Naive thymus-derived CD4-positive, alpha-beta T cell (primary cell): Measurements from ENCODE around the gene TMEM82. TPM values are rescaled to one million over a fixed set of nuclear protein-coding genes. Genes with fewer than 3 reads are reported as not detected.
"Not testable (repeated sequence)": the region's sequence is repeated elsewhere in the genome, so short reads cannot be mapped to it uniquely, and the experiment has no call there.

Source experiments
- ATAC-seq: fragments of 150-1000 bp; cut with Tn5 transposase; 2 replicates; pipeline ENCODE4 v1.10.0; 2021; ENCODE audit warnings: mild to moderate bottlenecking, moderate library complexity
- CTCF ChIA-PET: fragments of 350-600 bp; sonication (Branson Sonifier 250); formaldehyde crosslinking; loops from one replicate; lab custom pipeline; 2021; ENCODE audit warnings: antibody characterized with exemption; lab: Charles Lee
- POLR2A ChIA-PET: fragments of 350-600 bp; sonication (Branson Sonifier 250); formaldehyde crosslinking; loops from one replicate; lab custom pipeline; 2021; ENCODE audit warnings: antibody characterized with exemption, inconsistent platforms; lab: Charles Lee
- DNase-seq, 9 donors: peaks; one replicate each; pipeline versions ENCODE4 v3.0.0 to v3.0.0-alpha.2; 2020 to 2022; ENCODE audit warnings: mixed read lengths in 1 of 9
- H3K27ac ChIP-seq: one replicate; pipeline ENCODE4 v1.7.0; 2013; ENCODE audit warnings: mild to moderate bottlenecking, low read depth, low read length, moderate library complexity
- H3K27me3 ChIP-seq, 2 donors: one replicate each; pipeline ENCODE4 v1.7.0; 2013; ENCODE audit warnings: low read length in 2 of 2, mild to moderate bottlenecking in 2 of 2, moderate library complexity in 2 of 2; ENCODE audit not compliant: control insufficient read depth in 2 of 2, insufficient read depth in 2 of 2
- H3K36me3 ChIP-seq, 3 experiments: 1 replicate in 2 of 3; 2 replicates in 1 of 3; pipeline ENCODE4 v1.7.0; 2013; ENCODE audit warnings: low read length in 3 of 3, mild to moderate bottlenecking in 3 of 3, moderate library complexity in 1 of 3; ENCODE audit not compliant: insufficient read depth in 3 of 3, control insufficient read depth in 2 of 3
- H3K4me1 ChIP-seq, 2 donors: one replicate each; pipeline ENCODE4 v1.7.0; 2013; ENCODE audit warnings: low read length in 2 of 2, mild to moderate bottlenecking in 2 of 2, moderate library complexity in 1 of 2; ENCODE audit not compliant: control insufficient read depth in 2 of 2, insufficient read depth in 2 of 2
- H3K4me3 ChIP-seq: 2 replicates; pipeline ENCODE4 v1.7.0; 2013; ENCODE audit warnings: mild to moderate bottlenecking, low read length
- H3K9me3 ChIP-seq, 3 experiments: 1 replicate in 2 of 3; 2 replicates in 1 of 3; pipeline ENCODE4 v1.7.0; 2013; ENCODE audit warnings: low read length in 3 of 3; ENCODE audit not compliant: control insufficient read depth in 2 of 3
- H3K27ac Mint-ChIP-seq, 9 donors: one replicate each; pipeline ENCODE4 v1.8.0; 2020 to 2022; ENCODE audit warnings: mixed read lengths in 9 of 9, mild to moderate bottlenecking in 8 of 9, moderate library complexity in 5 of 9, inconsistent platforms in 2 of 9
- H3K27me3 Mint-ChIP-seq, 5 donors: one replicate each; pipeline ENCODE4 v1.8.0; 2021 to 2022; ENCODE audit warnings: mixed read lengths in 5 of 5, mild to moderate bottlenecking in 1 of 5
- H3K36me3 Mint-ChIP-seq, 5 donors: one replicate each; pipeline ENCODE4 v1.8.0; 2020 to 2022; ENCODE audit warnings: mixed read lengths in 5 of 5, mild to moderate bottlenecking in 3 of 5, inconsistent platforms in 1 of 5
- H3K4me1 Mint-ChIP-seq, 7 donors: one replicate each; pipeline ENCODE4 v1.8.0; 2020 to 2022; ENCODE audit warnings: mixed read lengths in 7 of 7, mild to moderate bottlenecking in 3 of 7, inconsistent platforms in 1 of 7
- H3K4me3 Mint-ChIP-seq, 10 donors: one replicate each; pipeline ENCODE4 v1.8.0; 2020 to 2022; ENCODE audit warnings: mild to moderate bottlenecking in 10 of 10, mixed read lengths in 10 of 10, moderate library complexity in 6 of 10, inconsistent platforms in 2 of 10
- H3K9me3 Mint-ChIP-seq, 11 donors: one replicate each; pipeline ENCODE4 v1.8.0; 2020 to 2022; ENCODE audit warnings: mixed read lengths in 11 of 11, mild to moderate bottlenecking in 4 of 11, inconsistent platforms in 1 of 11, moderate library complexity in 1 of 11
- intact Hi-C, 2 donors: fragments of 100-400 bp; cut with micrococcal nuclease; formaldehyde crosslinking; loops; one replicate each; pipeline ENCODE4 v1.15.1; 2023
- polyA plus RNA-seq, 2 donors: library from polyadenylated mRNA; unstranded; fragments of 300-500 nt; fragmentation: Illumina TruSeq; gene quantifications; one replicate each; pipeline ENCODE4 v1.2.3, GENCODE V29; 2021
- total RNA-seq, 6 experiments: library from RNA in 5 of 6; stranded (reverse) in 5 of 6; gene quantifications; 1 replicate in 5 of 6; 2 replicates in 1 of 6; pipeline ENCODE4 v1.2.3 and lab custom pipeline; 2021 to 2026

TMEM82 gene
- total RNA-seq (not detected), polyA plus RNA-seq (not detected), total RNA-seq (lab: John Stamatoyannopoulos, UW) (not detected)

- peak within 1 kb of the TSS in 5 of 9 donors; percentile 2 to 70 (median 56) for H3K27ac Mint-ChIP-seq
- no peaks in the 10 kb centered on the region for H3K9me3 Mint-ChIP-seq
- intact Hi-C loops, result loop anchor here in 1 of 2 donors (5.0 kb wide), 1 partner anchor 165 kb away; no protein-coding TSS in a partner anchor
- H3K27me3 Mint-ChIP-seq, result no peaks in the 10 kb centered on the region
- ATAC-seq (no peak), DNase-seq (no peak)
- no peaks in the 10 kb centered on the region for H3K9me3 ChIP-seq
- H3K36me3 Mint-ChIP-seq, result peaks cover 0 to 1% (median 0%) of the 10 kb centered on the region in 5 donors
- no peak within 1 kb of the TSS for H3K4me3 ChIP-seq
- H3K36me3 ChIP-seq, result no peaks in the 10 kb centered on the region
- no peaks in the 10 kb centered on the region for H3K4me1 ChIP-seq
- CTCF ChIA-PET, result no interaction called here
- no peaks in the 10 kb centered on the region for H3K27me3 ChIP-seq
- peaks cover 5 to 7% (median 6%) of the 10 kb centered on the region in 7 donors for H3K4me1 Mint-ChIP-seq
- POLR2A ChIA-PET, result no interaction called here
- peak within 1 kb of the TSS in 1 of 10 donors; percentile 53 for H3K4me3 Mint-ChIP-seq
- no peak within 1 kb of the TSS for H3K27ac ChIP-seq
Observed at GRCh38 chr1:15742339-15742801, at the start of gene TMEM82. TMEM82 (plus strand) TSS chr1:15742499; CDS start chr1:15742560, 61 bp downstream.

- Histone ChIP-seq H3K4me3 (no peak overlapping the region), H3K27ac (no peak overlapping the region), H3K27me3 (no peaks in the 10 kb centered on the region), H3K36me3 (no peaks in the 10 kb centered on the region), H3K9me3 (no peaks in the 10 kb centered on the region), H3K4me1 (peaks cover 10 to 17% of the 10 kb centered on the region in 2 donors)
- Mint-ChIP-seq H3K4me1 (peaks cover 13 to 76% (median 34%) of the 10 kb centered on the region in 7 donors), H3K9me3 (no peaks in the 10 kb centered on the region), H3K27me3 (no peaks in the 10 kb centered on the region), H3K36me3 (peaks cover 0 to 17% (median 5%) of the 10 kb centered on the region in 5 donors), H3K27ac (peak overlapping the region in 5 of 9 donors; percentile 32 to 85 (median 69)), H3K4me3 (peak overlapping the region in 1 of 10 donors; percentile 38)
- POLR2A ChIA-PET, result interaction anchor here (1.1 kb wide), 1 partner anchor 28 kb away, joined by 4 read pairs; no protein-coding TSS in a partner anchor
- no peak for DNase-seq
- no peak for ATAC-seq
- intact Hi-C loops, result no loop called here
- CTCF ChIA-PET, result interaction anchor here (1.0 kb wide), 1 partner anchor 30 kb away, joined by 4 read pairs; no protein-coding TSS in a partner anchor
Observed at GRCh38 chr1:15693371-15693770, 48.9 kb upstream of the TMEM82 start.

- peak overlapping the region; percentile 62 for H3K4me3 ChIP-seq
- ChIA-PET POLR2A (interaction anchor here (0.7 to 2.5 kb wide), 8 partner anchors 9 to 1276 kb away, joined by 3 to 26 read pairs (median 3); partner anchors contain the start of gene PLEKHM2), CTCF (no interaction called here)
- H3K4me1 Mint-ChIP-seq, result peaks cover 12 to 74% (median 39%) of the 10 kb centered on the region in 7 donors
- ATAC-seq (peak; percentile 87), DNase-seq (peak; percentile 17 to 66 (median 53))
- peak overlapping the region; percentile 85 to 94 (median 90) for H3K4me3 Mint-ChIP-seq
- no peaks in the 10 kb centered on the region for H3K9me3 Mint-ChIP-seq
- no peaks in the 10 kb centered on the region for H3K36me3 ChIP-seq
- intact Hi-C loops, result loop anchor here (1.0 to 5.0 kb wide), 2 partner anchors 12 to 80 kb away; partner anchors contain the start of gene DDI2 (in 1 of the 2)
- H3K9me3 ChIP-seq, result no peaks in the 10 kb centered on the region
- H3K27me3 Mint-ChIP-seq, result no peaks in the 10 kb centered on the region
- H3K27ac ChIP-seq, result peak overlapping the region; percentile 72
- H3K27me3 ChIP-seq, result no peaks in the 10 kb centered on the region
- peaks cover 0 to 15% (median 4%) of the 10 kb centered on the region in 5 donors for H3K36me3 Mint-ChIP-seq
- peaks cover 10 to 17% of the 10 kb centered on the region in 2 donors for H3K4me1 ChIP-seq
- peak overlapping the region; percentile 84 to 99 (median 95) for H3K27ac Mint-ChIP-seq
Observed at GRCh38 chr1:15696956-15697521, 45.3 kb upstream of the TMEM82 start.

- intact Hi-C loops, result loop anchor here in 1 of 2 donors (5.0 kb wide), 1 partner anchor 81 kb away; the partner anchor contains the start of gene DDI2
- Histone ChIP-seq H3K27me3 (no peaks in the 10 kb centered on the region), H3K4me1 (peaks cover 10 to 17% of the 10 kb centered on the region in 2 donors), H3K4me3 (no peak overlapping the region), H3K27ac (peak overlapping the region; percentile 72), H3K36me3 (no peaks in the 10 kb centered on the region), H3K9me3 (no peaks in the 10 kb centered on the region)
- Mint-ChIP-seq H3K27ac (peak overlapping the region; percentile 59 to 97 (median 84)), H3K27me3 (no peaks in the 10 kb centered on the region), H3K4me3 (peak overlapping the region in 6 of 10 donors; percentile 27 to 89 (median 40)), H3K4me1 (peaks cover 17 to 72% (median 39%) of the 10 kb centered on the region in 7 donors), H3K36me3 (peaks cover 0 to 15% (median 4%) of the 10 kb centered on the region in 5 donors), H3K9me3 (no peaks in the 10 kb centered on the region)
- no peak for DNase-seq
- CTCF ChIA-PET, result interaction anchor here (0.7 kb wide), 1 partner anchor 1356 kb away, joined by 3 read pairs; no protein-coding TSS in a partner anchor
- no peak for ATAC-seq
- POLR2A ChIA-PET, result interaction anchor here (2.5 kb wide), 1 partner anchor 12 kb away, joined by 26 read pairs; the partner anchor contains the start of gene PLEKHM2
Observed at GRCh38 chr1:15698201-15698600, 44.1 kb upstream of the TMEM82 start.

- H3K9me3 Mint-ChIP-seq, H3K27me3 ChIP-seq, DNase-seq, H3K4me3 ChIP-seq, H3K36me3 ChIP-seq, H3K9me3 ChIP-seq, POLR2A ChIA-PET, H3K27ac ChIP-seq, H3K27me3 Mint-ChIP-seq, ATAC-seq: not testable (repeated sequence)
- peaks cover 21 to 73% (median 46%) of the 10 kb centered on the region in 7 donors for H3K4me1 Mint-ChIP-seq
- peak overlapping the region in 1 of 10 donors; percentile 23 for H3K4me3 Mint-ChIP-seq
- peak overlapping the region in 5 of 9 donors; percentile 40 to 97 (median 82) for H3K27ac Mint-ChIP-seq
- intact Hi-C loops, result loop anchor here in 1 of 2 donors (5.0 kb wide), 1 partner anchor 82 kb away; the partner anchor contains the start of gene DDI2
- CTCF ChIA-PET, result interaction anchor here (0.6 kb wide), 1 partner anchor 97 kb away, joined by 4 read pairs; no protein-coding TSS in a partner anchor
- peaks cover 10 to 17% of the 10 kb centered on the region in 2 donors for H3K4me1 ChIP-seq
- peaks cover 0 to 15% (median 4%) of the 10 kb centered on the region in 5 donors for H3K36me3 Mint-ChIP-seq
Observed at GRCh38 chr1:15699321-15699720, 43.0 kb upstream of the TMEM82 start.

GRCh38 chr1:15700508-15700907 lies 41.8 kb upstream of the TMEM82 start:
- H3K27me3 Mint-ChIP-seq, result no peaks in the 10 kb centered on the region
- H3K9me3 Mint-ChIP-seq, result no peaks in the 10 kb centered on the region
- intact Hi-C loops, result no loop called here
- Histone ChIP-seq H3K36me3 (peaks cover 0 to 3% (median 0%) of the 10 kb centered on the region in 3 experiments), H3K27ac (no peak overlapping the region), H3K9me3 (no peaks in the 10 kb centered on the region), H3K4me1 (peaks cover 10 to 17% of the 10 kb centered on the region in 2 donors), H3K4me3 (no peak overlapping the region), H3K27me3 (no peaks in the 10 kb centered on the region)
- ChIA-PET POLR2A (interaction anchor here (1.4 kb wide), 1 partner anchor 9 kb away, joined by 3 read pairs; no protein-coding TSS in a partner anchor), CTCF (no interaction called here)
- DNase-seq (no peak), ATAC-seq (no peak)
- H3K4me1 Mint-ChIP-seq, result peaks cover 27 to 69% (median 43%) of the 10 kb centered on the region in 7 donors
- no peak overlapping the region for H3K4me3 Mint-ChIP-seq
- H3K36me3 Mint-ChIP-seq, result peaks cover 0 to 14% (median 0%) of the 10 kb centered on the region in 5 donors
- peak overlapping the region in 6 of 9 donors; percentile 42 to 92 (median 80) for H3K27ac Mint-ChIP-seq
